ENCODE data around the gene NLGN4X.

The NLGN4X gene

GRCh38 chrX:6228720-6229119 lies at the start of gene NLGN4X:
TSS of gene NLGN4X (minus strand) at chrX:6228867. CDS start at chrX:6151466, 77,401 bp downstream.
- no peak for DNase-seq (ENCODE audit: low read depth)

- DNase-seq (ENCODE audit: low read depth), result no peak
These were observed 37.4 kb upstream of the NLGN4X start for GRCh38 chrX:6266041-6266440.

GRCh38 chrX:6262959-6263358 lies 34.3 kb upstream of the NLGN4X start:
- no peak for DNase-seq (ENCODE audit: low read depth)

- DNase-seq (ENCODE audit: low read depth), result no peak
These were observed 28.4 kb upstream of the NLGN4X start for GRCh38 chrX:6257025-6257424.

DNA sequence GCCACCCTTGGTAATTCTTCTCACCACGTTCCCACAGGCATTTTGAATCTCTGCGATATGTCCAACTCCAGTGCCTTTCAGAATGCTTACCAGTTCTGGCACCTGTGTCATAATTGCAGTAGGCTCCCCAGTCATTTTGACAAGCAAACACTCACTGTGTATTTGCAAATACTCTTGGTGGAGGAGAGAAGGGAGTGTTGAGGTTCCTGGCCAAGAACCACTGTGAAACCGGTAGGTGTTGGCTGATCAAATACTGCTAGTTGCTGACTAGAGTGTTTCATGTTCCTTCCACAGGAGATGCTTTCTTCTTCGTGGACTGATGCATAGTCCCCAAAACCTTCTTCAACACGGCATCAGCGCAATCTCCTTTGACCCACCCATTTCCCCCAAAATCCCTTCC lies 16.0 kb upstream of the NLGN4X start:
- DNase-seq (ENCODE audit: low read depth), result no peak

DNA sequence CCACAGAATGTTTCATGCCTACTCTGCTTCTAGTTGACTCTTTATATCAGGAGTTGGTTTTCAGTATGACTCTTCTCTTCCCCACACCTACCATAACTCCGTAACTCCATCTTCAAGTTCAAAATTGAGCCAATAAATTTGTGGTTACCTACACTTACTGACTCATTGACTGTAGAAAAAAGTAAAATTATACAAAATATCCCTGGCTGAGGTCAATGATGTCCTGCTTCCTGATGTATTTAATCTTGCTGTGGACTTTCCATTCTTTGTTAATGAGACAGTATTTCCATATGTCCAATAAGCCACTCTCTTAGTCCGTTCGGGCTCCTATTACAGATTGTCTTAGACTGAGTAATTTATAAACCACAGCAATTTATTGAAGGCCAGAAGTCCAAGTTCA lies 9.9 kb upstream of the NLGN4X start:
- no peak for DNase-seq (ENCODE audit: low read depth)

DNA sequence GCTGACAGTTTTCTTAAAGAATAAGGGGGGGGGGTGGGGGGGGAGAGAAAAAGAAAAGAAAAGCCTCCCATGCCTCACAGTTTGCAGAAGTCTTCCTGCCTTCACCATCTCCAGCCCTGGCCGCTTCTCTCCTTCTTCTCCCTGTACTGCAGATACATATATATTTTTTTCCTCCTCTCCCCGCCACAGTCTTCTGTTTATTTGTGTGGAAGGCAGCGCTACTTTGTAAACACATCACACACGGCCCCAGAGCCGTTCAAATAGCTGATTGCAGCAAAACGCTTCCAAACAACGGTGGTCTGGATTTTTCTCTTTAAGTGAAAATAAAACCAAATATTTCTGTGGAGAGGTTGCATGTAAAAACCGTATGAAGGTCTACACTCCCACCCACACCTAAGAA lies 732 bp downstream of the NLGN4X start:
- no peak for DNase-seq (ENCODE audit: low read depth)

DNA sequence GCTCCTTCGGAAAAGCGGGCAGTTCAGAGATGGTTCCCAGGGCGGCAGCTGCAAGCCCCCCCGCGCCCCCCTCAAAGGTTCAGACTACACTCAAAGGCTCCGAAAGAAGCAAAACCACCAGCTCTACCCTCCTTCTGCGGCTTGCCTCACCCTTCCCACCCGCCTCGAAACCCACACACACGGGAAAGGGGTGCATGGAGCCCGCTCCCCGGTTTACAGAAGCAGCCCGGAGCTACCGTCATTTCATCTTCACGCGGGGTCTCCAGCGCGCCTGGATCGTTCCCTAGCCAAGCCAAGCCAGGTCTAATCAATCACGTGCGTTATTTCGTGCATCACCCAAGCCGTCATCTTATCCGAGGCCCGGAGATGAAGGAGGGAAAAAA lies 1.2 kb downstream of the NLGN4X start:
- DNase-seq (ENCODE audit: low read depth), result no peak

GRCh38 chrX:6226596-6227452 lies 1.8 kb downstream of the NLGN4X start:
- DNase-seq (ENCODE audit: low read depth), result no peak

- DNase-seq (ENCODE audit: low read depth), result no peak
These were observed 2.6 kb downstream of the NLGN4X start for GRCh38 chrX:6225911-6226595.

DNA sequence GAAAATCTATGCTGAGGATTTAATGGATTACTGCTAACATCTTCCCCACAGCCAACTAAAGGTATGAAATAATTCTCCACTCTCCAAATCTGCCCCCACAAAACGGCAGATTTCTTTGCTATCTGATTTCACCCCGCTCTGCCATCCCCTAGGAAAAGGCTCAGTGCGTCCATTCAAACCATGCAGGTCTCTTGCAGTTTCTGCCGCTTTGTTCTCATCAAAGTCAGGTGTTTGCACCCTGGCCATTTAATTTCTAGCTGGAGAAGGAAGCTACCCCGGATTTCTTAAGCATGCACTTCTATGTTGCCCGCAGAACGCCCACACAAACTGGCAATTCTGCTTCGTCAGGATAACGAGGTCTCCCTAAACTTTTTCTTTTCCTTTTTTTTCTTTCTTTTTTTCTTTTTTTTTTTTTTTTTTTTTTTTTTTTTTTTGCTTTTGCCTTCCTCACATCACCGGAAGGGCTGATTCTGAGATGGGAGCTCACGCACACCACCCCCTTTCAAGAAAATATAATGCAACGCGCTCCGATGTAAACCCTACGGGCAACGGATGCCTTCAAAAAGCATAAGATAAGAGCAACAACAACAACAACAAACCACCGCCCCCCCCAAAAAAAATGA lies 3.3 kb downstream of the NLGN4X start:
- no peak for DNase-seq (ENCODE audit: low read depth)

DNA sequence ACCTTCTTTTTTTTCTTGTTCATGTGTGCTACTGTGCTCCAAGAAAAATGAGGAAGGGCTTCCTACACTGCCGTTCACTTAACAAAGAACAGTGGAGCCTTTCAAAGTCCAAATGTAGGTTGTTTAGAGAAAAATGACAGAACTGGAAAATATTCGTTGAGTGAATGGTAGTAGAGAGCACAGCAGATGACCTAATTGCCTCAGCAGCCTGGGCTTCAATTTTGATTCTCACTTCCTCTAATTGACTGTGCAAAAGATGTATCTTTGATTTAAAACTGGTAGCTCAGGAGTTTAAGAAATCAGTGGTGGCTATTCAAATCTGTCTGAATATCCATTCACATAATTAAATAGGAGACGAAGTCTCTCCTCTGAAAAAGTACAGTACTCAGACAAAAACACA lies 5.2 kb downstream of the NLGN4X start:
- no peak for DNase-seq (ENCODE audit: low read depth)

- no peak for DNase-seq (ENCODE audit: low read depth)
These were observed 18.4 kb downstream of the NLGN4X start for GRCh38 chrX:6210230-6210629.

DNA sequence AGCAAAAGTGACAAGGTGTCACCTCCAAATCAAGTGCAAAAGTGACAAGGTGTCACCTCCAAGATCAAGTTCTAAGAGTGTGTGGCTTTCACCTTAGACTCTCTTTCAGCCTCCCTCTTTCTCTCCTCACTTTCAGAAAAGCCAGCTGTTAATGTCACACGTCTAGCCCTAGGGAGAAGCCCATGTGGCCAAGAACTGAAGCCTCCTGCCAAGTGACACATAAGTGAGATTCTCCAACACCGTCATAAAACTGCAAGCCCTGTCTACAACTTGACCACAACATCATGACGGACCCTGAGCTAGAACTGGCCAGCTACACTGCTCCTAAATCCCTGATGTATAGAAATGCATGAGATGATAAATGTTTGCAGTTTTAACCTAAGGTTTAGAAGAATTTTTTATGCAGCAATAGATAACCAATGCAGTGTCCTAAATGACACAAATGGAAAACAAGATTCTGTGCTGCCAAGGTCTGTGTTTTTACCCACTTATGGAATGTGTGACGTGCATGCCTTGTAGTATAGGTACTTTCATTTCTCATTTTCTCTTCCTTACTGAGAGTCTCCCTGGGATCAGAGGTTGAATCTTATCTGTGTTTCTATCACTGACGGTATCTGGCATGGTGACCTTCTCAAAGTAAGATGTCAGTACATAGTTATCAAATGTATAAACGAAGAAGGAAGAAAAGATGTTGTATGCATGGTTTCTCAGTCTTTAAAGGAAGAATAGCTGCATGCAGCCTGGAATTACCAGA lies 25.0 kb downstream of the NLGN4X start:
- DNase-seq (ENCODE audit: low read depth), result no peak

GRCh38 chrX:6199486-6199885 lies 29.2 kb downstream of the NLGN4X start:
- no peak for DNase-seq (ENCODE audit: low read depth)

DNA sequence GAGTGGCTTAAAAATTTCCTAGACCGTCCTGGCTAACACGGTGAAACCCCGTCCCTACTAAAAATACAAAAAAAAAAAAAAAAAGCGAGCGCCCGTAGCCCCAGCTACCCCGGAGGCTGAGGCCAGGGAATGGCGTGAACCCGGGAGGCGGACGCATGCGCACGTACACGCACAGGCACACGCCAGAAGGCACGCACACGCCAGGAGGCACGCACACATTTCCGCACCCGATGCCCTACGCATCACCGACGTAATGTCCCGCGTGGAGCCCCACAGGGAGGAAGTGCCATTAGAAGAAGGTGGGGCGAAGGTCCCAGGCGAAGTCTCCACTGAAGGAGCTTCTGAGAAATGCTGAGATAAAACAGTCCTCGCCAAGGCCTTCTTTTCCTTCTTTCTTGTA lies 41.4 kb downstream of the NLGN4X start:
- DNase-seq (ENCODE audit: low read depth), result no peak

- DNase-seq (ENCODE audit: low read depth), result peak; percentile 11
These were observed 43.7 kb downstream of the NLGN4X start for GRCh38 chrX:6184900-6185515.

DNA sequence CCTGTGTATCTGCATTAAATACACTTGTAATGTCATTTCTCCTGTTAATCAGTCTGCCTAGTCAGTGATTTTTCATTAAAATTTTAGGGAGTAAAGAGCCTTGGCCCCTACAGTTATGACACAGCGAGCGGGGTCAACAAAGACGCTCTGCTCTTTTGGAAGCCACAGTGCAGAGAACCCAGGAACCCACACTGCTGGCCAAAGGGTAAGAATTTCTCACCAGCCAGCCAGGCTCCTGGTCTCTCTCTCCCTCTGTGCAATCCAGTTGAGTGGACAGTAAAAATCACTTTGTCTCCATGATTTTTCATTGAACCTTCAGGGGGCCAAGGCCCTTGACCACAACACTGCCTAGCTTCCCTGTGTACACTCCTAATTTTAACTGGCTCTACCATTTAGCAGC lies 52.8 kb downstream of the NLGN4X start:
- no peak for DNase-seq (ENCODE audit: low read depth)

- DNase-seq (ENCODE audit: low read depth), result no peak
These were observed 58.2 kb downstream of the NLGN4X start for GRCh38 chrX:6170424-6170823.

GRCh38 chrX:6169407-6169806 lies 59.3 kb downstream of the NLGN4X start:
- DNase-seq (ENCODE audit: low read depth), result no peak

DNA sequence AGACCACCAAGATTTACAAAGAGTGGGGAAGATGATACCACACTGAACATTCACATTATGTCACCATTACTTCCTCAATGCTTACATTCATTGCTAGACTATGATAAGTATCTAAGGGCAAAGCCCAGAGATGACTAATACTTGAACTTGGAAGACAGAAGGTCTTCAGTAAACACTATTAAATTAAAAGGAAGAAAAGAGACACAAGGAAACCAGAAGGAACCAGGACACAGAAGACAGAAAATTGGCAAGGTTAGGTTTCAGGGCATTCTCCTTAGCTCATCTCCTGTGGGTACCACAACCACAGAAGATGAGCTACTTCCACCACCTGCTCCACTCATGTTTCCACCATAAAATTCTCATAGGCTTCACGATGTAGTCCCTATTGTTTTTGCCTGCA lies 64.9 kb downstream of the NLGN4X start:
- DNase-seq (ENCODE audit: low read depth), result no peak

- DNase-seq (ENCODE audit: low read depth), result no peak
These were observed 69.2 kb downstream of the NLGN4X start for GRCh38 chrX:6159468-6159867.
